Pulmonary artery endothelial cell (primary cell): Measurements from ENCODE around the gene FAM131C. TPM values are rescaled to one million over a fixed set of nuclear protein-coding genes. Genes with fewer than 3 reads are reported as not detected.
"Not testable (repeated sequence)": the region's sequence is repeated elsewhere in the genome, so short reads cannot be mapped to it uniquely, and the experiment has no call there.

Experiments
- DNase-seq: peaks from one replicate; pipeline ENCODE4 v3.0.0-alpha.2; 2011; ENCODE audit warnings: low read depth, low spot score
- total RNA-seq: library from RNA; depleted of rRNA; stranded (reverse); fragments of >200 nt; gene quantifications from 2 replicates; pipeline ENCODE4 v1.2.3, GENCODE V29; 2014

The FAM131C gene
- 0.14 and 0.20 TPM in 2 replicates for total RNA-seq

- no peak for DNase-seq
These were observed at the start of gene FAM131C for GRCh38 chr1:16073490-16074119. Gene FAM131C (minus strand): TSS chr1:16073651. CDS start chr1:16073442, 209 bp downstream.

DNA sequence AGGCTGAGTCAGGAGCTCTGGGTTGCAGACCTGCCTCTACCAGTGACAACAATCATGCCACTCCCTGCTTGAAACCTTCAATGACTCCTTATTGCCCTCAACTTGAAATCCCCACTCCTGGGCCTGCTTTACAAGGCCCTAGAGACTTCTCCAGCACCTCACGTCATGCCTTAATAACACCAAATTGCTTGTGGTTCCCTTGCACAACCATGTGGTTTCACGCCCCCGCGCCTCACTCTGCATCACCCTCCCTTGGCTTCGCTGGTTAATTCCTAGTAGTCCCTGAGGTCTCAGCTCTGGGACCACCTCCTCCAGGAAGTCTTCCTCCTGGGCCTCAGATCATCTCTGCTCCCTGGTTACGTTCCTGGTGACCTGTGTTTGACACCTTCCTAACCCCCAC, 49.5 kb upstream of the FAM131C start:
- no peak for DNase-seq

DNA sequence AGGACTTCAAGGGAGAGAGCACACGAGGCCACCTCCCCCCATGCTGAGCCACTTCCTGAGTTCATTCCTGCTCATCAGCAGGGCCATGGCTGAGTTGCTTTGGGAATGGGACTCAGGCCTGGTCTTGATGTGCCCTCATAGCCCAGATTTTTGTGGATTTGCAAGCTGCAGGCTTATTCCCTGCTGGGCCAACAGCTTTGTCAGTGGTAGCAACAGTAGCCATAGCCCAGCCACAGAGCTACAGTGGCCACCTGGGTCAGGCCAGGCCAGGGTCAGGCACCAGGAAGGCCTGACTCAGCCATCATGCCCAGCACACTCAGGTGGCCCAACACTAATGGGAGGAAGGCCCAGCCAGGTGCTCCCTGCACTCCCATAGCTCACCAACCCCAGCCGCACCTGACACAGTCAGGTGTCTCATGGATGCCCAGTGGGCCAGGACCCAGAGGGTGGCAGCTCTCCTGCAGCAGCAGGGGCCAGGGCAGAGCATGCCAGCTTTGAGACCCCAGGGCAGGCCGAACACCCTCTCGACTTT, 49.0 kb upstream of the FAM131C start:
- DNase-seq = no peak

- DNase-seq = no peak
These were observed 47.5 kb upstream of the FAM131C start for GRCh38 chr1:16120940-16121410.

DNA sequence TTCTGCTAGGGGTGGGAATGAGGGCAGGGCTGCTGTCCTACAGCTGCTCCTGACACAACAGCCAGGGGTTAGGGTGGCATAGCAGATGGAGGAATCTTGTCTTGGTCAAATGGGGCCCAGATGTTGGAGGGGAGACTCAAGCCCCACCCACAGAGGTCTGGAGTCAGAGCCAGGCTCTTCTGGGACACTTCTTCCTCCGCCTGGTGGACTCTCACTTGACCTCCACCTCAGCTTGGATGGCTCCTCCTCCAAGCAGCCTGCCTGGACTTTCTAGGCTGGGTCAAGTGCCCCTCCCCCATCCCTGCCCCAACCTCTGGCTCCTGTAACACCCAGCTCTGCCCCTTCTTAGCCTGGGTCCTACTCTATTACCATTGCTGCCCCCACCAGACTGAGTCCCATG, 47.0 kb upstream of the FAM131C start:
- no peak for DNase-seq

GRCh38 chr1:16119926-16120325, 46.5 kb upstream of the FAM131C start:
- DNase-seq = no peak

- DNase-seq = no peak
These were observed 46.1 kb upstream of the FAM131C start for GRCh38 chr1:16119504-16119903.

DNA sequence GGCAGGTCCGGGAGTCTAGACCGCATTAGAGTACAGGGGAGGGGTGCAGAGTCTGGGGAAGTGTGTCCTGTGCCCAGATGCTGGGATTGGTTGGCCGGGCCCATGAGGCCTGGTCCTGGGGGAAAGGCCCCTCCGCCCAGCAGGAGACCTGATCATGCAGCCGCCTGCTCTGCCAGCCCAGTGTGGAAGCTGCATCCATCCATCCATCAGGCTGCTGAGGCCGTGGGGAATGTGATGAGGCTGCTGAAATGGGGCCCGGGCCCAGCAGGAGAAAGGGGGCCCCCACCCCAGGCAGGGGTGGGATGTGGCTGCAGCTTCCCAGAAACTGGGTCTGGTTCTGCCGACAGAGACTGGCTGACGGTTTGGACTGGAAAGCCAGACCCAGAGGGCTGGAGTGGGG, 45.3 kb upstream of the FAM131C start:
- DNase-seq = no peak

DNA sequence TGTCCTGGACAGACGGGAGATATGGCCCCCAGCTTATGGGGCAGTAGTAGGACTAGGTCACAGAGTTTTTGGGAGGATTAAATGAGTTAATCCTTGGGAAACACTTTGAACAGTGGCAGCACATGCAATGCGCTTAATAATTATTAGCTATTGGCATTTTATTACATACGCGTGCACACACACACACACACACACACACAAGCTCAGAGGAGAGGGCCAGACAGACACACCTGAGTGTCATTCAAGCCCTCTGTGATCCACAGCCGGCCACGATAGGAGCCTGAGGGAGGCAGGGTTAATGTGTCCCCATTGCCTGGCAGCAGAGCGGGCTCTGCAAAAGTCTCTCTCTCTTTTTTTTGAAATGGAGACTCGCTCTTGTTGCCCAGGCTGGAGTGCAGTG, 44.5 kb upstream of the FAM131C start:
- no peak for DNase-seq

DNA sequence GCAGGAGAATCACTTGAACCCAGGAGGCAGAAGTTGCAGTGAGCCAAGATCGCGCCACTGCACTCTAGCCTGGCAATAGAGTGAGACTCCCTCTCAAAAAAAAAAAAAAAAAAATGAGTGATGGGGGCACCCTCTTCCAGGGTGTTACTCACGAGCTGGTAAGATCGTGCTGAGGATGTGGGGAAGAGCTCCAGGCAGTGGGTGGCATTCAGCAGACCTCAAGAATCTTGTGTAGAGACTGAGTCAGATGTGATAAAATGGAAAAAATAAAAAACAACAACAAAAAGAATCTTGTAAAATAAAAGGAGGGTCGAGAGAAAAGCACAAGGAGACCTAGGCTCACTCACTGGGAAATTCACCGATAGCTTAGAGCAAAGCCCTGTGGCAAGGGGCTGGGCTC, 43.9 kb upstream of the FAM131C start:
- DNase-seq = no peak

DNA sequence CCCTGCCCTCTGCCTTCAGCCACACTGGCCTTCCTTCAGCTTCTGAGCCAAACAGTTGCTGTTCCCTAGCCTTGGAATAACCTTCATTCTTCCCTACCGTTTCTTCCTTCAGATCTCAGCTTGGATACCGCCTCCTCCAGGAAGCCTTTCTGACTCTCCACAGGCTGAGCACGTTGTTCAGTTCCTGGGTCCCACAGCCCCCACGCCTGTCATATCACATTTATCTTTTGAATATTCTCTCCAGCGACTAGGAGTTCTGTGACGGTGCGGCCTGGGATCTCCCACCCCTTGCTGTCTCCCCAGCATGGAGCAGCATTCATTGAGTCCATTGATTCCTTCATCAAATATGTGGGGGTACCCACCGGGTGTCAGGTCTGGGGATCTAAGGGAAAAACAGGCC, 43.2 kb upstream of the FAM131C start:
- DNase-seq = no peak

- no peak for DNase-seq
These were observed 42.6 kb upstream of the FAM131C start for GRCh38 chr1:16116002-16116401.

DNA sequence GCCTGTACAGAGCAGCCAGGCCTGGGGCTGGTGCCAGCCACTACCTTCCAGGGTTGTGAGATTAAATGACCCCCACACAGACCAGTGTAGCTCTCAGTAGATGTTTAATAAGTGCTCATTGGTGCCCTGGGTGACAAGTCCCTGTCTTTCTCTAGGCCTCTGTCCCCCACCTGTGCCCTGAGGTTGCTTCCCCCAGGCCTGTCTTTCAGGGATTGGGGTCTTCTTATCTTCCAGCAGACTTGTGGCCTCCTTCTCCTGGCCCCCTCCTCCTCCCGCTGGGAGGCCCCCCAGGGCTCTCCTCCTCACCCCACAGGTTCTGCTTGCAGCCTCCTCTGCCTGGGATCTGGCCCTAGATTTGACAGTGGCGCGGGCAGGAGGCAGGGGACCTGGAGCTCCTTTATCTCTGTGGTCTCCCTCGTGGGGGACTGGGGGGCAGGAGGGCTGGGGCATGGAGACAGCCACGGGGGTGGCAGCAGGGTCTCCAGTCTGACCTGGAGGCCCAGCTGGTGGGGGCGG, 42.1 kb upstream of the FAM131C start:
- no peak for DNase-seq

DNA sequence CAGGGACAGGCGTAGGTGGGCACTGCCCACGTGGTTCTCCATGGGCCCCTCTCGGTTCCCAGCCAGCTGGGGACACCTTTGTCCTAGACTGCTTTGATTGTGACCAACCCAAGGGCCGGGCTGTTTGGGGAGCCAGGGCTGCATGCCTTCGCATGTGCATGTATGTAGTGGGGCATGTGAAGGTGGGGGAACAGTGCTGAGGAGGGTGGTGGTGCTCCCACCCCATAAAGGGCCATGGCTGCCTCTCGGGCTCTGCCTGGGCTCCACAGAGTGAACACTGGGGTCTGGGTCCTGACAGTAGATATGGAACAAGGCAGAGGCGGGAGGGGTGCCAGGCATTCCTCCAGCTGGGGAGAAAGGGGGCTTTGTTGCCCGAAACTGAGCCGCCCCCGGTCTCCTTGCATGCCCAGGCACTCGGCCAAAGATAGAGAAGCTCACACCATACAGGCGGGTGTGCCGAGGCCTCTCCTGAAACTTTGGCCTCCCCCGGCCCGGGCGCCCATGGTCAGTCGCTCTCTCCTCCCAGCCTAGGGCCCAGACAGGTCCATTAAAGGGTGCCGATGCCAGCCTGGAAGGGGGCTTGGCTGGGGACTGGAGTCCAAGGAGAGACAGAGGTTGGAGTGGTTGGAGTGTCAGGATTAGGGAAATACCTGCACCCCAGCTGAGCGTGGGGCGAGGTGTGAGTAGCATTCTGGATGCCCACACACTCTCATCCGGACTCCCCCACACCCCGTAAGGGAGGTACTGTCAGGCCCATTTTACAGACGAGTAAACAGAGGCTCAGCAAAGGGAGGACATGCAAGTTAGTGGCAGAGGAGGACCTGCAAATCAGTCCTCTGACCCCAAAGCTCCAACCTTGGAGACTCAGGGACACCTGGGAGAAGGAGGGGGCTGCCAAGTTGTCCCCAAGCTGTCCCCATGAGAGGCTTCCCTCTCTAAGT, 41.3 kb upstream of the FAM131C start:
- no peak for DNase-seq

DNA sequence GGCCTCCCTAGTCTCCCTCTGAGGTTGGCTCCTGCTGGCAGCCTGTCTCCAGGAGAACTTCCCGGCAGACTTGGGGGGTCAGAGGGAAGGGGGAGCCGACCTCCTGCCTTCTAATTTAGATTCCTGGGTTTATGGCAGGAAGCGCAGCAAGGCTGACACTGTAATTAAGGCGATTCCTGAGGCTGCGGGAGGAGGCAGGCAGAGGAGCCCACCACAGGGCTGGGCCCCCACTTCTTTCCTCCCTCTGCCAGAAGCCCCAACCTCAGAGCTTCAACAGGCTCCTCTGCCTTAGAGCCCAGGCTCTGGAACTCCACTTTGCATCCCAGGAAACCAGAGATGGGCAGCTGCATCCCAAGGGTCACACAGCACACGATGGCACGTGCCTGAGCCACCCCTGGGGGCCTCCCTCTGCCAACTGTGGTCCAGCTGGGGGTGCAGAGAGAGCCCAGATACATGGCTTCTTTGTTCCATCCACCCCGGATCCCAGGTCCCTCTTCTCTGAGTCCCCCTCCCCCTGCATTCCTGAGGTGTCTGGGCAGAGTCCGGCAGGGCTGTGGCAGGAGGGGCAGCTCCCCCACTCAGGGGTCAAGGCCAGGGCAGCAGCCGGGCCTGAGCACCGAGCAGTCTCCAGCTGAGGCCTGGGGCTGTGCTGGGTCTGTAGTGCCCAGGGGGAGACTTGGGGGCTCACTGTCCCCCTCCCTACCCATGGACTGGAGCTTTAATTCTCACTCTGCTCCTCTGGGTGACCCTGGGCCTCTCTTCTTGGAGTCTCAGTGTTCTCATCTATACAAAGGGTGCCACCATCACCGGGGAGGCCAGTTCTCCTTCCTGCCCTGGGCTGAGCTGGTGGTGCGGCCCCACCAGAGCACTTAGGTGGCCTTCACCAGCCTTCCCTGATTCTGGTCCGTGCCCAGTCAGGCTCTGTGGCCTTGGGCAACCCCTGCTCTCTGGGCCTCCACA, 39.4 kb upstream of the FAM131C start:
- DNase-seq = no peak

DNA sequence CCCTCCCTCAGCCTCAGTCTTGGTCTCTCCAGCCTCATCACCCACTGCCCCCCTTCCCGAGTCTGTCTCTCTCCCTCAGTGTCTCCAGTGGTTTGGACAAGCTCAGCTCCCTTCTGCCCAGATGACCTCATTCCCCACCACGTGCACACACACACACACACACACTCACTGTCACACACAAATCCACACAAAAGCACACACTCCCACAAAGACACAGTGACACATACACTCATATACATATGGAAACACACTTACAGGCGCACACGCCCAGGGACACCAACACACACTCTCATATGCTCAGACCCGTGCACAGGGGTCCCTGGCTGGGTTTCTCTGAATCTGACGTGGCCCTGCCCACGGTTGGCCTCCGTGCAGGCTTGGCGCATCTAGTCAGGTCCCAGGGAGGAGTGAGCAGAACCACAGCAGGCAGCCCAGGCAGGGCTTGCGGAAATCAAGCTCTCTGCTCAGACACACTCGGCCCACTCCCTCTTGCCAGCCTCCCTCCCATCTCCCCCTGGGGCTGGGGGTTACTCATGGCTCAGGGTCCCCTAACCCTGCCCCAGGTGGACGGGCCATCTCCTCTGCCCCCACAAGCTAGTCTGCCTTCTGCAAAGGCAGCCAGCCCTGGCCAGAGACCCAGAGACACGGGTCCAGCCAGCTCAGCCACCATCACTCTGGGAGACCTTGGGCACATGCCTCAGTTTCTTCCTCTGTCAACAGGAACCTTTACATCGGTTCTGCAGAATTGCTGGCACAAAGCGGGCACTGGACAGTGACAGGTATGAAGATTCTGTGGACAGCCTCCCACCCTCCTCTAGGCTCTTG, 38.5 kb upstream of the FAM131C start:
- no peak for DNase-seq

GRCh38 chr1:16110884-16111283, 37.4 kb upstream of the FAM131C start:
- no peak for DNase-seq

DNA sequence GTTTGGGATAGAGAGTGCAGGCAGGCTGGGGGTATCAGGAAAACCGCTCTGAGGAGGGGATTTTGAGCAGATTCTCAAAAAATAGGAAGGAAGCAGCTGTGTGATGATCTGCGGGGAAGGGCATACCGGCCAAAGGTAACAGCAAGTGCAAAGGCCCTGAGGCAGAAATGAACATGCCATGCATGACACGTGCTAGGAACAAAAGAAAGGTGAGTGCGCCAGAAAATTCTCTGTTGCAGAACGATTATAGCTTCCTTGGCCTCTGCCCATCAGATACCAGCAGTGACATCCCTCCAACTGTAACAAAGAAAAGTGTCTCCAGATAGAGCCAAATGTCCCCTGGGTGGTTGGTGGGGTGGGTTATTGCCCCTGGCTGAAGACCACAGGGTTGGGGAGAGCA, 37.0 kb upstream of the FAM131C start:
- no peak for DNase-seq

GRCh38 chr1:16109571-16109970, 36.1 kb upstream of the FAM131C start:
- no peak for DNase-seq

- DNase-seq = not testable (repeated sequence)
These were observed 33.6 kb upstream of the FAM131C start for GRCh38 chr1:16107039-16107438.
